ENCODE measurements around the gene YES1.

The YES1 gene

GRCh38 chr18:840023-840408 lies 28.0 kb upstream of the YES1 start:
- Histone ChIP-seq H3K79me2 (ENCODE audit: insufficient read depth, low read length) (no peaks in the 10 kb centered on the region), H3K4me1 (ENCODE audit: insufficient read depth, low read length, severe bottlenecking) (no peaks in the 10 kb centered on the region), H3F3A (ENCODE audit: insufficient read depth, low read length) (no peaks in the 10 kb centered on the region), H3K9me3 (ENCODE audit: low read length) (no peaks in the 10 kb centered on the region), H3K9me2 (ENCODE audit: low read depth, low read length) (no peaks in the 10 kb centered on the region), H4K20me1 (ENCODE audit: insufficient read depth, low read length) (no peaks in the 10 kb centered on the region), H3K9ac (ENCODE audit: low read length) (no peak overlapping the region), H3K4me3 (ENCODE audit: low read depth, low read length, poor library complexity, severe bottlenecking) (no peak overlapping the region), H3K36me3 (ENCODE audit: insufficient read depth, low read length) (no peaks in the 10 kb centered on the region), H3K4me2 (ENCODE audit: low read length) (no peak overlapping the region), H3K27ac (ENCODE audit: low read depth, low read length, poor library complexity, severe bottlenecking) (no peak overlapping the region), H3K27me3 (ENCODE audit: insufficient read depth, low read length) (no peaks in the 10 kb centered on the region), H2AFZ (ENCODE audit: low read length) (no peak overlapping the region)
- TF ChIP-seq CTCF (IDR thresholded peaks at IDR 0.05; ENCODE audit: low read length) = no peak

GRCh38 chr18:839224-840022 lies 27.4 kb upstream of the YES1 start:
- Histone ChIP-seq H3K4me2 (ENCODE audit: low read length) (no peak overlapping the region), H3K9me2 (ENCODE audit: low read depth, low read length) (no peaks in the 10 kb centered on the region), H3K4me1 (ENCODE audit: insufficient read depth, low read length, severe bottlenecking) (no peaks in the 10 kb centered on the region), H3K9ac (ENCODE audit: low read length) (no peak overlapping the region), H2AFZ (ENCODE audit: low read length) (no peak overlapping the region), H3F3A (ENCODE audit: insufficient read depth, low read length) (no peaks in the 10 kb centered on the region), H3K36me3 (ENCODE audit: insufficient read depth, low read length) (no peaks in the 10 kb centered on the region), H3K4me3 (ENCODE audit: low read depth, low read length, poor library complexity, severe bottlenecking) (no peak overlapping the region), H4K20me1 (ENCODE audit: insufficient read depth, low read length) (no peaks in the 10 kb centered on the region), H3K27me3 (ENCODE audit: insufficient read depth, low read length) (no peaks in the 10 kb centered on the region), H3K79me2 (ENCODE audit: insufficient read depth, low read length) (no peaks in the 10 kb centered on the region), H3K9me3 (ENCODE audit: low read length) (no peaks in the 10 kb centered on the region), H3K27ac (ENCODE audit: low read depth, low read length, poor library complexity, severe bottlenecking) (no peak overlapping the region)
- TF ChIP-seq EZH2 (IDR thresholded peaks at IDR 0.05; ENCODE audit: borderline replicate concordance, low read length) = no peak
- TF ChIP-seq CTCF (IDR thresholded peaks at IDR 0.05; ENCODE audit: low read length) = peak; percentile 58

GRCh38 chr18:837922-838321 lies 25.9 kb upstream of the YES1 start:
- no peaks in the 10 kb centered on the region for H3K27me3 ChIP-seq (ENCODE audit: insufficient read depth, low read length)

More at GRCh38 chr18:837922-838321, 25.9 kb upstream of the YES1 start:
- no peaks in the 10 kb centered on the region for H3K79me2 ChIP-seq (ENCODE audit: insufficient read depth, low read length)
- H3K27ac ChIP-seq (ENCODE audit: low read depth, low read length, poor library complexity, severe bottlenecking) = no peak overlapping the region
- H3K4me1 ChIP-seq (ENCODE audit: insufficient read depth, low read length, severe bottlenecking) = no peaks in the 10 kb centered on the region
- H3K9me2 ChIP-seq (ENCODE audit: low read depth, low read length) = no peaks in the 10 kb centered on the region
- no peaks in the 10 kb centered on the region for H3K36me3 ChIP-seq (ENCODE audit: insufficient read depth, low read length)
- no peak overlapping the region for H3K9ac ChIP-seq (ENCODE audit: low read length)
- H2AFZ ChIP-seq (ENCODE audit: low read length) = no peak overlapping the region
- H3K4me2 ChIP-seq (ENCODE audit: low read length) = no peak overlapping the region
- no peaks in the 10 kb centered on the region for H3F3A ChIP-seq (ENCODE audit: insufficient read depth, low read length)
- no peaks in the 10 kb centered on the region for H3K9me3 ChIP-seq (ENCODE audit: low read length)
- no peak for TF ChIP-seq CTCF (IDR thresholded peaks at IDR 0.05; ENCODE audit: low read length)
- no peak for TF ChIP-seq EZH2 (IDR thresholded peaks at IDR 0.05; ENCODE audit: borderline replicate concordance, low read length)
- no peaks in the 10 kb centered on the region for H4K20me1 ChIP-seq (ENCODE audit: insufficient read depth, low read length)
- H3K4me3 ChIP-seq (ENCODE audit: low read depth, low read length, poor library complexity, severe bottlenecking) = no peak overlapping the region
